Measurements from ENCODE around the gene ABCB11. TPM values are rescaled to one million over a fixed set of nuclear protein-coding genes. Genes with fewer than 3 reads are reported as not detected.

Gene ABCB11
- total and polyA plus RNA-seq, 9 of the 15 experiments (the other 6 are each of a cell fraction or from before 2014, with no cell fraction given) = 0.04 to 0.51 (median 0.10) TPM; not detected in 1

GRCh38 chr2:169050476-169051240 is 19.5 kb upstream of the ABCB11 start (continued):
- TF ChIP-seq STAT6 (CRISPR knock-in tag; IDR thresholded peaks at IDR 0.05) = no peak
- no peak for TF ChIP-seq ZNF511 (CRISPR knock-in tag; IDR thresholded peaks at IDR 0.05)
- no peak for TF ChIP-seq XRCC5 (IDR thresholded peaks at IDR 0.05; ENCODE audit: low read depth, low read length)
- no peak for TF ChIP-seq SP2 (IDR thresholded peaks at IDR 0.05; ENCODE audit: extremely low read depth, low read depth, low read length, poor library complexity, severe bottlenecking)
- TF ChIP-seq DIDO1 (tag; IDR thresholded peaks at IDR 0.05; ENCODE audit: low read depth) = no peak
- TF ChIP-seq NCOA4 (IDR thresholded peaks at IDR 0.05; ENCODE audit: partially characterized antibody) = no peak
- TF ChIP-seq CREB5 (CRISPR knock-in tag; IDR thresholded peaks at IDR 0.05) = no peak
- TF ChIP-seq EZH2 (IDR thresholded peaks at IDR 0.05; ENCODE audit: borderline replicate concordance, low read depth, low read length) = no peak
- peak; percentile 50; the same call in 1 of the 2 replicates for TF ChIP-seq JUNB (CRISPR knock-in tag; conservative IDR thresholded peaks at IDR 0.05)
- TF ChIP-seq ZNF184 (CRISPR knock-in tag; IDR thresholded peaks at IDR 0.05) = no peak
- TF ChIP-seq ZNF644 (tag; IDR thresholded peaks at IDR 0.05; ENCODE audit: low read depth) = no peak
- TF ChIP-seq TOE1 (IDR thresholded peaks at IDR 0.05; ENCODE audit: borderline replicate concordance) = peak; percentile 49; the same call in 1 of the 2 replicates
- no peak for TF ChIP-seq TOE1 (CRISPR knock-in tag; IDR thresholded peaks at IDR 0.05; ENCODE audit: borderline replicate concordance, low read depth)
- no peak for TF ChIP-seq ATF1 (CRISPR knock-in tag; IDR thresholded peaks at IDR 0.05)
- TF ChIP-seq ATF1 (tag; IDR thresholded peaks at IDR 0.05) = peak; percentile 84
- TF ChIP-seq HNRNPH1 (optimal IDR thresholded peaks at IDR 0.05; ENCODE audit: low read depth, low read length) = no peak
- TF ChIP-seq TBL1XR1 (IDR thresholded peaks at IDR 0.05; ENCODE audit: low read length in 2 of 2) = peak in 1 of 2 experiments; percentile 47; a peak in 1 of 4 replicates
- TF ChIP-seq HLTF (IDR thresholded peaks at IDR 0.05) = no peak
- TF ChIP-seq ZNF3 (CRISPR knock-in tag; IDR thresholded peaks at IDR 0.05) = no peak
- no peak for TF ChIP-seq U2AF1 (optimal IDR thresholded peaks at IDR 0.05; ENCODE audit: low read depth, low read length)
- TF ChIP-seq THRAP3 (IDR thresholded peaks at IDR 0.05; ENCODE audit: borderline replicate concordance) = no peak
- peak; percentile 80 for TF ChIP-seq HDAC3 (IDR thresholded peaks at IDR 0.05; ENCODE audit: borderline replicate concordance, partially characterized antibody)
- no peak for TF ChIP-seq ZNF695 (CRISPR knock-in tag; IDR thresholded peaks at IDR 0.05)
- TF ChIP-seq SIN3A (IDR thresholded peaks at IDR 0.05; ENCODE audit: borderline replicate concordance in 2 of 2, control insufficient read depth in 1 of 2, low read depth in 2 of 2, low read length in 2 of 2) = no peak
- peak; percentile 86 for TF ChIP-seq ATF7 (IDR thresholded peaks at IDR 0.05)
